ENCODE results near the gene LRP2.

LRP2 gene

GRCh38 chr2:169082995-169083394, 279.3 kb downstream of the LRP2 start:
- DNase-seq (ENCODE audit: low read depth), result no peak
- no peak for TF ChIP-seq CTCF (conservative IDR thresholded peaks at IDR 0.05; ENCODE audit: low read length)
- no peak overlapping the region for H3K4me3 ChIP-seq (ENCODE audit: low read length)

- DNase-seq (ENCODE audit: low read depth), result no peak
- TF ChIP-seq CTCF (conservative IDR thresholded peaks at IDR 0.05; ENCODE audit: low read length), result no peak
- H3K4me3 ChIP-seq (ENCODE audit: low read length), result no peak overlapping the region
Observed at GRCh38 chr2:169081551-169081950, 280.8 kb downstream of the LRP2 start.

- TF ChIP-seq CTCF (conservative IDR thresholded peaks at IDR 0.05; ENCODE audit: low read length), result no peak
- no peak for DNase-seq (ENCODE audit: low read depth)
- H3K4me3 ChIP-seq (ENCODE audit: low read length), result no peak overlapping the region
Observed at GRCh38 chr2:169080250-169081069, 281.9 kb downstream of the LRP2 start.

- TF ChIP-seq CTCF (conservative IDR thresholded peaks at IDR 0.05; ENCODE audit: low read length), result no peak
- no peak overlapping the region for H3K4me3 ChIP-seq (ENCODE audit: low read length)
- DNase-seq (ENCODE audit: low read depth), result no peak
Observed at GRCh38 chr2:169077674-169078240, 284.6 kb downstream of the LRP2 start.

Data from AG10803 (cell line).